HUES6 (cell line): ENCODE results near the gene IL20RB.

Experiments used
- H3K27ac ChIP-seq: 2 replicates; pipeline ENCODE4 v1.7.0; 2013; ENCODE audit warnings: low read depth, mild to moderate bottlenecking, low read length, inconsistent platforms
- H3K27me3 ChIP-seq: 2 replicates; pipeline ENCODE4 v1.6.1; 2013; ENCODE audit warnings: low read length; ENCODE audit not compliant: control insufficient read depth, insufficient read depth
- H3K36me3 ChIP-seq: 2 replicates; pipeline ENCODE4 v1.6.1; 2013; ENCODE audit warnings: low read length; ENCODE audit not compliant: control insufficient read depth, insufficient read depth
- H3K4me1 ChIP-seq: 2 replicates; pipeline ENCODE4 v1.6.1; 2013; ENCODE audit warnings: low read length; ENCODE audit not compliant: control insufficient read depth, insufficient read depth
- H3K4me3 ChIP-seq: 2 replicates; pipeline ENCODE4 v1.5.1; 2013; ENCODE audit warnings: low read depth, low read length
- H3K9ac ChIP-seq: one replicate; pipeline ENCODE4 v1.6.1; 2013; ENCODE audit warnings: mild to moderate bottlenecking, low read length
- H3K9me3 ChIP-seq: 2 replicates; pipeline ENCODE4 v1.6.1; 2013; ENCODE audit warnings: low read depth, low read length; ENCODE audit not compliant: control insufficient read depth, insufficient read depth

Gene IL20RB

DNA sequence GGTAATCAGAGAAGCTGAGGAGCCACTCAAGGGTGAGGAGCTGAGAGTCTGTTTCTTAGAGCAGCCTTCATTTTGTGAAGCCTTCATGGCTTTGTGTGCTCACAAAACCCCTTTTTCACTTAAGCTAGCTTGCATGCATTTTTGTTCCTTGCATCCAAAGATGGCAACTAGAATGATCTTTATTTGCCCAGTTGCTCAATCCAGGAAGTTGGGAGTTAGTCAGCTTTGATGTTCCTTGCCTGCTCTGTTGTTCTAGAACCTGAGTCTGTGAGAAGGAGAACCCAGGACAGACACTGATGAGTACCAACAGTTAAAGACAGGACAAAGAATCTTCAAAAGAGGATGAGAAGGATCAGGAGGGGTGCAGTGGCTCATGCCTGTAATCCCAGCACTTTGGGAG is 81.8 kb downstream of the IL20RB start:
- Histone ChIP-seq H3K4me1 (peaks cover 14% of the 10 kb centered on the region), H3K4me3 (no peak overlapping the region), H3K9ac (no peak overlapping the region), H3K27ac (no peak overlapping the region), H3K27me3 (no peaks in the 10 kb centered on the region), H3K9me3 (no peaks in the 10 kb centered on the region), H3K36me3 (no peaks in the 10 kb centered on the region)

DNA sequence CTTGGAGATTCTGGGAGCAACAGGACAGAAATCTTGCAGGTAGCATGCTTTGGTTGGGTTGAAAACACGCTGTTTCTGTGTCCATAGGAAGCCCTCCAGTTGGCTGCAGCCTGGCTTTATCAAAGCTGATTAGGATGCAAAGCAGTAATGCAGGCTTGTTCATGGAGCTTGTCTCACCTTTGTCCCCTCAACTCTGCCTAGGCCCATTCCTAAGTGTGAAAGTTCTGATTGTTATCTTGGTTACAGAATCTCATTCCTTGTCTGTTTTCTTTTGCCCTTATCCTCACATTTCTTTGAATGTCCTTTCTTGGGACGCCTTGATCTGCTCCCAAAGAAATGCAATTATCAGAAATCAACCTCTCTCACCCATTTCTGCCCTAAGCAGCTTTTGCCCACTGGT is 83.5 kb downstream of the IL20RB start:
- Histone ChIP-seq H3K4me3 (no peak overlapping the region), H3K27ac (no peak overlapping the region), H3K9ac (no peak overlapping the region), H3K27me3 (no peaks in the 10 kb centered on the region), H3K9me3 (no peaks in the 10 kb centered on the region), H3K4me1 (peaks cover 3% of the 10 kb centered on the region; the same call in 1 of the 2 replicates), H3K36me3 (no peaks in the 10 kb centered on the region)

DNA sequence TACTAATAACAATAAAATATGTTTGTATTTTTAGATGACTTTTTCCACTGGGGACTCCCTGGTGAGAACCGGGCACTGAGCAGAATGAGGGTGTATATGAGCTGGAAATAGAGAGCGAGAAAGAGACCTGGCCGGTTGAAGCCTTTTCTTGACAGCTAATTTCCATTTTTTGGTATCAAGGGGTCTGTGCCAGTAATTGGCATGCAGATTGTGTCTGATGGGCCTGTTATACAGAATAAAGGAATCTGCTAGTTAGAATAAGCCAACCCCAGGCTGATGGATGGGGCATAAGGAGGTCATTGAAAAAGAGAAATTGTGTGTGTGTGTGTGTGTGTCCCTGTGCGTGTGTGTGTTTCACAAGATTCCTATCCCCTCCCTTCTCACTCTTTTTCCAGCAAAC is 83.9 kb downstream of the IL20RB start:
- Histone ChIP-seq H3K36me3 (no peaks in the 10 kb centered on the region), H3K9me3 (no peaks in the 10 kb centered on the region)

DNA sequence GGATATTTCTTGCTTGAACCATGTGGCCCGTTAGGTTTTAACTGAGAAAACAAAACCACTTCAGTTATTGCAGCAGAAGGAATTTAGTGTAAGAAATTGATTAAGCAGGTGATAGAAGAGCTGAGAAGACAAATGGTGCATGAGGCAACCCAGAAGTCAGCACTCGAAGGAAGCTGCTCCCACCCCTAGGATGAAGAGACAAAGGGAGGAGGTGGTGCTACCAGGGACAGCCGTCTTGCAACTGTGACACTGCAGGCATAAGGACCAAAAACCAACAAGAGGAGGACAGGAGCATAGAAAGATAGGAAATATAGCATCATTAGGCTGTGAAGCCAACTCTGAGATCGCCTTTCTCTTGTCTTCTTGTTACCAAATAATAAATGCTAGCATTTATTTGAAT is 89.0 kb downstream of the IL20RB start:
- Histone ChIP-seq H3K4me3 (no peak overlapping the region), H3K9me3 (no peaks in the 10 kb centered on the region), H3K27me3 (no peaks in the 10 kb centered on the region), H3K27ac (no peak overlapping the region), H3K4me1 (peaks cover 15% of the 10 kb centered on the region), H3K36me3 (no peaks in the 10 kb centered on the region), H3K9ac (no peak overlapping the region)

More for the DNA sequence above, 83.9 kb downstream of the IL20RB start:
- Histone ChIP-seq H3K27ac (no peak overlapping the region), H3K27me3 (no peaks in the 10 kb centered on the region), H3K4me3 (no peak overlapping the region), H3K4me1 (peaks cover 3% of the 10 kb centered on the region), H3K9ac (no peak overlapping the region)

DNA sequence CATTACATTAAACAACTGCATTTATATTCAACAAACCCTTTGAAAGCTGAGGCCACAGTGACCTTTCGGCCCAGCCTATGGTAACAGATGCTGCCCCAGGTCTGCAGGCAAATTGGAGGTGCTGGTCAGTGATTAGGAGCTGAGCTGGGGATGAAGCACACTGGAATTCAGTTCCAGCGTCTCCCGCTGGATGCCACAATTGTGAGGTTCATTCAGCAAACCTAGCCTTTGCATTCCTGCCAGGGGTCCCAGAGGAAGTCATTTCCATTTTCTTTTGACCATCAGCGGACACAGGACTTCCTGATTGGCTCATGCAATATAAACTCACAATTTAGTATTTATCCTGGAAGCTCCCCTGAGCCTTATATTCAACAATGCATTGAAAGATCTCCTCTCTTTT is 89.5 kb downstream of the IL20RB start:
- H3K9ac ChIP-seq = no peak overlapping the region
- no peaks in the 10 kb centered on the region for H3K27me3 ChIP-seq

DNA sequence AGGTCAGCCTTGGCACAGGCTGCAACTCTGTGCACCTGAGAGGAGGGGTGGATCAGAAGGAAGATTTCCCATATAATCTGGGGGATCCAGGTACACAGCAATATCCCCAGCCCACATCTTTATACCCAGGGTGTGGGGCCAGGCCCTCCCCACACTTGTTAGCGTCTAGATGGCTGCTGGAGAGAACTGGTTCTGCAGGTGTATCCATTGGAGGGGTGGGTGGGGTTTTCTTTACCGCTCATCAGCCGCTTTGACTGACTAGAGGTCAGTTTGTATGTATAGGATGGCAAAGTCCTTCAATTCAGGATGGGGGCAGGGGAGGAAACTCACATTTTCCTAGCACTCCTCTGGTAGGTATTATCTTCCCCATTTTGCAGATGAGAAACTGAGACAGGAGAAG is 92.5 kb downstream of the IL20RB start:
- Histone ChIP-seq H3K27ac (no peak overlapping the region), H3K9me3 (no peaks in the 10 kb centered on the region), H3K4me3 (no peak overlapping the region), H3K36me3 (no peaks in the 10 kb centered on the region), H3K4me1 (peaks cover 15% of the 10 kb centered on the region), H3K9ac (no peak overlapping the region), H3K27me3 (no peaks in the 10 kb centered on the region)

More for the DNA sequence above, 89.5 kb downstream of the IL20RB start:
- Histone ChIP-seq H3K4me3 (no peak overlapping the region), H3K9me3 (no peaks in the 10 kb centered on the region), H3K27ac (no peak overlapping the region), H3K36me3 (no peaks in the 10 kb centered on the region), H3K4me1 (peaks cover 15% of the 10 kb centered on the region)

DNA sequence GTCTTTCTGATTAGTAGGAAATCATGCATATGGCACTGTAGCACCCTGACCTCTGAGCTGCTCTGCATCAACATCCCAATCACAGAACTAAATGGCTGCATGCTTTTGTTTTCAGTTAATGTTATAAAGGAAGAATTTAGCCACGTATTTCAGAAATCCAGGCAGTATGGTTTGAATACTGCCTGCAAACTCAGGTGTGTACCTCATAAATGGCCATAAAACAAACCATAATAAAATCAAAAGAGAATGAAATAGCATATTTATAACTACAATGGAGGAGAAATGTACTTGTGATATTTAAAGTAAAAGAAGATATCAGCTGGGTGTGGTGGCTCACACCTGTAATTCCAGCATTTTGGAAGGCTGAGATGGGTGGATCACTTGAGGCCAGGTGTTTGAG is 94.5 kb downstream of the IL20RB start:
- Histone ChIP-seq H3K4me1 (peaks cover 8% of the 10 kb centered on the region), H3K4me3 (no peak overlapping the region), H3K27ac (no peak overlapping the region), H3K9me3 (no peaks in the 10 kb centered on the region), H3K9ac (no peak overlapping the region), H3K27me3 (no peaks in the 10 kb centered on the region), H3K36me3 (no peaks in the 10 kb centered on the region)
